Thyroid gland (tissue), 4 donors: ENCODE data around the gene CRYBG3. TPM values are rescaled to one million over a fixed set of nuclear protein-coding genes. Genes with fewer than 3 reads are reported as not detected.

Experiments
- DNase-seq, 2 donors: peaks; one replicate each; pipeline ENCODE4 v3.0.0-alpha.2; 2019
- H3K27ac ChIP-seq, 3 donors: fragments of 200-600 bp; sonication (generic); 1 replicate in 2 of 3; 2 replicates in 1 of 3; pipeline ENCODE4 v1.5.1; 2016 to 2019; ENCODE audit warnings: mild to moderate bottlenecking in 1 of 3, moderate library complexity in 1 of 3
- H3K27me3 ChIP-seq: fragments of 200-600 bp; sonication (generic); one replicate; pipeline ENCODE4 v1.5.1; 2019
- H3K36me3 ChIP-seq, 2 donors: fragments of 200-600 bp; sonication (generic); one replicate each; pipeline ENCODE4 v1.5.1; 2016 to 2019
- H3K4me1 ChIP-seq, 2 donors: fragments of 200-600 bp; sonication (generic); one replicate each; pipeline ENCODE4 v1.5.1; 2017 to 2019
- H3K4me3 ChIP-seq, 3 donors: fragments of 200-600 bp; sonication (generic); replicated peaks in 1 of 3; 1 replicate in 2 of 3; 2 replicates in 1 of 3; pipeline ENCODE4 v1.5.1; 2016; ENCODE audit warnings: mild to moderate bottlenecking in 1 of 3
- H3K9me3 ChIP-seq: fragments of 200-600 bp; sonication (generic); one replicate; pipeline ENCODE4 v1.5.1; 2017
- CTCF ChIP-seq, 6 experiments: fragments of 200-600 bp in 3 of 6; fragments of 450-650 bp in 3 of 6; sonication (generic) in 3 of 6; IDR thresholded peaks; one replicate each; pipeline ENCODE4 v1.5.1; 2016 to 2019; ENCODE audit warnings: antibody characterized with exemption in 6 of 6, mild to moderate bottlenecking in 2 of 6, inconsistent platforms in 1 of 6, moderate library complexity in 1 of 6
- POLR2A ChIP-seq, 2 donors: fragments of 450-650 bp; IDR thresholded peaks; one replicate each; pipeline ENCODE4 v1.6.1; 2017; ENCODE audit warnings: antibody characterized with exemption in 2 of 2, mild to moderate bottlenecking in 2 of 2, moderate library complexity in 1 of 2
- WGBS, 2 donors: methylation state at CpG; one replicate each; pipeline ENCODE4 v1.1.5; 2017; 5-methylcytosine and 5-hydroxymethylcytosine counted together
- intact Hi-C: fragments of 100-400 bp; cut with DNase I; formaldehyde crosslinking; loops from one replicate; pipeline ENCODE4 v1.15.1; 2023
- total RNA-seq, 4 donors: library from RNA; depleted of rRNA; stranded (reverse); fragments of >200 nt; gene quantifications; one replicate each; pipeline ENCODE4 v1.2.3, GENCODE V29; 2016

Gene CRYBG3
- total RNA-seq, 4 donors from 2014 or later = 65.3 to 108 (median 79.4) TPM

- Histone ChIP-seq H3K4me1 (no peaks in the 10 kb centered on the region), H3K9me3 (no peaks in the 10 kb centered on the region), H3K4me3 (no peak overlapping the region), H3K36me3 (no peaks in the 10 kb centered on the region), H3K27me3 (no peaks in the 10 kb centered on the region), H3K27ac (no peak overlapping the region)
- WGBS, 2 donors = 92 to 97% methylated on average over 3 of the region's 3 CpGs
- intact Hi-C loops = no loop called here
- DNase-seq = no peak
- TF ChIP-seq CTCF (IDR thresholded peaks at IDR 0.05) (no peak), POLR2A (IDR thresholded peaks at IDR 0.05) (no peak)
Measured at GRCh38 chr3:97804471-97804870, 17.3 kb upstream of the CRYBG3 start.

- Histone ChIP-seq H3K4me1 (no peaks in the 10 kb centered on the region), H3K9me3 (no peaks in the 10 kb centered on the region), H3K36me3 (no peaks in the 10 kb centered on the region), H3K27me3 (no peaks in the 10 kb centered on the region), H3K27ac (no peak overlapping the region), H3K4me3 (no peak overlapping the region)
- TF ChIP-seq CTCF (IDR thresholded peaks at IDR 0.05) = no peak
- no peak for TF ChIP-seq POLR2A (IDR thresholded peaks at IDR 0.05)
- DNase-seq = no peak
- WGBS, 2 donors = 75 to 81% methylated on average over 2 of the region's 2 CpGs
- intact Hi-C loops = no loop called here
Measured at GRCh38 chr3:97810779-97811390, 10.9 kb upstream of the CRYBG3 start.

- Histone ChIP-seq H3K4me3 (no peak overlapping the region), H3K4me1 (no peaks in the 10 kb centered on the region), H3K9me3 (no peaks in the 10 kb centered on the region), H3K27ac (no peak overlapping the region), H3K27me3 (no peaks in the 10 kb centered on the region), H3K36me3 (no peaks in the 10 kb centered on the region)
- peak; percentile 66 to 75 for DNase-seq
- whole genome bisulfite sequencing, 2 donors = 0 to 17% methylated on average over 1 of the region's 1 CpG
- TF ChIP-seq CTCF (IDR thresholded peaks at IDR 0.05) = no peak
- intact Hi-C loops = no loop called here
Measured at GRCh38 chr3:97815149-97815917, 6.5 kb upstream of the CRYBG3 start.

- Histone ChIP-seq H3K9me3 (no peaks in the 10 kb centered on the region), H3K27ac (no peak overlapping the region), H3K36me3 (no peaks in the 10 kb centered on the region), H3K27me3 (no peaks in the 10 kb centered on the region), H3K4me3 (no peak overlapping the region), H3K4me1 (peaks cover 0 to 3% of the 10 kb centered on the region in 2 donors)
- no peak for TF ChIP-seq POLR2A (IDR thresholded peaks at IDR 0.05)
- TF ChIP-seq CTCF (IDR thresholded peaks at IDR 0.05) = no peak
- WGBS, 2 donors = 90 to 92% methylated on average over 2 of the region's 2 CpGs
- DNase-seq = no peak
- intact Hi-C loops = no loop called here
Measured at GRCh38 chr3:97816811-97817210, 5.0 kb upstream of the CRYBG3 start.

GRCh38 chr3:97817965-97818364, 3.8 kb upstream of the CRYBG3 start:
- 39 to 58% methylated on average over 3 of the region's 3 CpGs for WGBS, 2 donors
- H3K27ac ChIP-seq = no peak overlapping the region
- H3K36me3 ChIP-seq = no peaks in the 10 kb centered on the region
- H3K27me3 ChIP-seq = no peaks in the 10 kb centered on the region
- peak in 1 of 2 donors; percentile 46 for DNase-seq
- peaks cover 0 to 3% of the 10 kb centered on the region in 2 donors for H3K4me1 ChIP-seq
- H3K4me3 ChIP-seq = no peak overlapping the region
- no peaks in the 10 kb centered on the region for H3K9me3 ChIP-seq
- TF ChIP-seq CTCF (IDR thresholded peaks at IDR 0.05) (no peak), POLR2A (IDR thresholded peaks at IDR 0.05) (no peak)
- intact Hi-C loops = no loop called here
